Upper lobe of left lung (tissue), 4 donors: ENCODE data around the gene TMEM169.

ENCODE experiments used
- CTCF ChIP-seq, 6 experiments: fragments of 450-650 bp in 4 of 6; fragments of 200-600 bp in 2 of 6; sonication (generic) in 2 of 6; IDR thresholded peaks; one replicate each; pipeline ENCODE4 v1.5.1; 2016 to 2019; ENCODE audit warnings: antibody characterized with exemption in 6 of 6
- EP300 ChIP-seq, 4 donors: sonication (generic); formaldehyde crosslinking; IDR thresholded peaks; one replicate each; pipeline ENCODE4 v1.5.1; 2017; ENCODE audit warnings: antibody characterized with exemption in 4 of 4, control low read depth in 2 of 4
- POLR2A ChIP-seq, 4 donors: fragments of 450-650 bp; IDR thresholded peaks; one replicate each; pipeline ENCODE4 v1.5.1; 2016 to 2017; ENCODE audit warnings: antibody characterized with exemption in 4 of 4, mild to moderate bottlenecking in 2 of 4

DNA sequence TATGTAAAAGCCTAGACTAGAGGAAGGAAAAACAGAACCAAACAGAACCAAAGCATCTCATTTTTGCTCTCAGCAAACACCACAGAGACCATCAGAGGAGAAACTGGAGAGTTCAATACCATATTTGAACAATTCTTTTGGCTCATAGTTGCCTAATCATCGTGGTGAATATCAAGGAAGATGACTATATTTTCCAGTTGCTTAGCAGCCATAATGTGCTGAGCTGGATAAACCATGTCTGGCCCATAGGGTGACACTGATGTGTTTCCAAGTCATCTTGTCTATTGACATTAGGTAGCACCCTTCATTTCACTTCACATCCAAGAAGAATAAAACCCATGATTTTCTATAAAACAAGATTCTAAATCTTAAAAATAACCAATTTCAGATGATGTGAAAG, 21.5 kb downstream of the TMEM169 start:
- no peak for TF ChIP-seq CTCF (IDR thresholded peaks at IDR 0.05)
- TF ChIP-seq POLR2A (IDR thresholded peaks at IDR 0.05): no peak
- TF ChIP-seq EP300 (IDR thresholded peaks at IDR 0.05): no peak
